WTC11 (cell line): ENCODE results near the gene RCE1. TPM values are rescaled to one million over a fixed set of nuclear protein-coding genes. Genes with fewer than 3 reads are reported as not detected.

Experiments used
- ATAC-seq: fragments of 200-7000 bp; cut with Tn5 transposase; 2 replicates; pipeline ENCODE4 v1.10.0; 2021; ENCODE audit warnings: mild to moderate bottlenecking, moderate library complexity
- CTCF ChIA-PET: fragments of 300-600 bp; sonication (Branson Sonifier 250); formaldehyde crosslinking; loops from one replicate; lab custom pipeline; 2021; ENCODE audit warnings: antibody characterized with exemption; lab: Charles Lee
- POLR2A ChIA-PET: fragments of 350-600 bp; sonication (Branson Sonifier 250); formaldehyde crosslinking; loops from one replicate; lab custom pipeline; 2021; ENCODE audit warnings: antibody characterized with exemption; lab: Charles Lee
- DNase-seq: peaks from one replicate; pipeline ENCODE4 v3.0.0; 2021; ENCODE audit warnings: low spot score
- H3K27ac Mint-ChIP-seq: 2 replicates; pipeline ENCODE4 v1.8.0; 2021; ENCODE audit warnings: mixed read lengths
- H3K27me3 Mint-ChIP-seq: 2 replicates; pipeline ENCODE4 v1.8.0; 2021; ENCODE audit warnings: low read depth, mild to moderate bottlenecking, moderate library complexity, mixed read lengths
- H3K36me3 Mint-ChIP-seq: 2 replicates; pipeline ENCODE4 v1.8.0; 2021; ENCODE audit warnings: mixed read lengths
- H3K4me1 Mint-ChIP-seq: 2 replicates; pipeline ENCODE4 v1.8.0; 2022; ENCODE audit warnings: mixed read lengths
- H3K4me3 Mint-ChIP-seq: 2 replicates; pipeline ENCODE4 v1.8.0; 2021; ENCODE audit warnings: mild to moderate bottlenecking, moderate library complexity, mixed read lengths
- H3K9me3 Mint-ChIP-seq: 2 replicates; pipeline ENCODE4 v1.8.0; 2021; ENCODE audit warnings: mixed read lengths
- ATF2 ChIP-seq: sonication (generic); formaldehyde crosslinking; IDR thresholded peaks from 2 replicates; pipeline ENCODE4 v1.8.1; 2022; ENCODE audit warnings: low read depth, missing genetic modification reagents, borderline replicate concordance
- ATF6 ChIP-seq: sonication (generic); formaldehyde crosslinking; IDR thresholded peaks from 2 replicates; pipeline ENCODE4 v1.8.1; 2023; ENCODE audit warnings: mild to moderate bottlenecking, missing genetic modification reagents
- FOXK1 ChIP-seq: sonication (generic); formaldehyde crosslinking; IDR thresholded peaks from 2 replicates; pipeline ENCODE4 v1.8.0; 2022; ENCODE audit warnings: mild to moderate bottlenecking, moderate library complexity, missing genetic modification reagents
- HMGA2 ChIP-seq: fragments of 250-450 bp; sonication (Bioruptor Pico); IDR thresholded peaks from 2 replicates; pipeline ENCODE4 v1.4.0; 2021; ENCODE audit warnings: mild to moderate bottlenecking, moderate library complexity
- IRF1 ChIP-seq: sonication (generic); formaldehyde crosslinking; IDR thresholded peaks from 2 replicates; pipeline ENCODE4 v1.8.0; 2023; ENCODE audit warnings: missing genetic modification reagents
- MXD4 ChIP-seq: fragments of 250-450 bp; sonication (Bioruptor Pico); IDR thresholded peaks from 2 replicates; pipeline ENCODE4 v1.8.0; 2021; ENCODE audit warnings: mild to moderate bottlenecking, moderate library complexity, borderline replicate concordance
- NFE2L1 ChIP-seq: sonication (generic); formaldehyde crosslinking; IDR thresholded peaks from 2 replicates; pipeline ENCODE4 v1.8.1; 2023; ENCODE audit warnings: missing genetic modification reagents
- NFYB ChIP-seq: sonication (generic); formaldehyde crosslinking; conservative IDR thresholded peaks from 2 replicates; pipeline ENCODE4 v1.8.0; 2022; ENCODE audit warnings: low read depth, missing genetic modification reagents
- SOX15 ChIP-seq: fragments of 250-450 bp; sonication (Bioruptor Pico); IDR thresholded peaks from 2 replicates; pipeline ENCODE4 v1.9.0; 2021; ENCODE audit warnings: mild to moderate bottlenecking
- ZBTB21 ChIP-seq: sonication (generic); formaldehyde crosslinking; IDR thresholded peaks from 2 replicates; pipeline ENCODE4 v1.8.1; 2023; ENCODE audit warnings: mild to moderate bottlenecking, missing genetic modification reagents, borderline replicate concordance
- ZBTB43 ChIP-seq: sonication (generic); formaldehyde crosslinking; IDR thresholded peaks from 2 replicates; pipeline ENCODE4 v1.8.1; 2023; ENCODE audit warnings: mild to moderate bottlenecking, missing genetic modification reagents
- ZNF263 ChIP-seq: sonication (generic); formaldehyde crosslinking; IDR thresholded peaks from 2 replicates; pipeline ENCODE4 v1.8.1; 2022; ENCODE audit warnings: low read depth, mild to moderate bottlenecking, moderate library complexity, missing genetic modification reagents
- ZNF396 ChIP-seq: fragments of 250-450 bp; sonication (Bioruptor Pico); IDR thresholded peaks from 2 replicates; pipeline ENCODE4 v1.8.0; 2021; ENCODE audit warnings: mild to moderate bottlenecking, moderate library complexity, borderline replicate concordance
- ZNF423 ChIP-seq: fragments of 250-450 bp; sonication (Bioruptor Pico); IDR thresholded peaks from 2 replicates; pipeline ENCODE4 v2.1.2; 2022; ENCODE audit warnings: mild to moderate bottlenecking, moderate library complexity
- total RNA-seq: library from RNA; stranded (reverse); gene quantifications from 3 replicates; pipeline ENCODE4 v1.2.3, GENCODE V29; 2021

The RCE1 gene
- total RNA-seq, 1 experiment from 2014 or later = 34.6 TPM

- TF ChIP-seq ZNF263 (CRISPR knock-in tag) = no peak
- TF ChIP-seq ATF2 (CRISPR knock-in tag) = no peak
- TF ChIP-seq IRF1 (CRISPR knock-in tag) = no peak
Measured at GRCh38 chr11:66885469-66885868, 42.2 kb downstream of the RCE1 start (continued).

GRCh38 chr11:66885950-66886440, 42.8 kb downstream of the RCE1 start:
- no peaks in the 10 kb centered on the region for H3K36me3 Mint-ChIP-seq
- H3K9me3 Mint-ChIP-seq = no peaks in the 10 kb centered on the region
- ATAC-seq (no peak), DNase-seq (no peak)
- H3K4me1 Mint-ChIP-seq = peaks cover 34% of the 10 kb centered on the region
- ChIA-PET CTCF (interaction anchor here (0.7 to 2.4 kb wide), 4 partner anchors 8 to 136 kb away, joined by 4 to 7 read pairs (median 6); no protein-coding TSS in a partner anchor), POLR2A (interaction anchor here (1.0 kb wide), 1 partner anchor 30 kb away, joined by 5 read pairs; no protein-coding TSS in a partner anchor)
- H3K4me3 Mint-ChIP-seq = no peak overlapping the region
- peak overlapping the region; percentile 9; the same call in 1 of the 2 replicates for H3K27ac Mint-ChIP-seq
- no peak for TF ChIP-seq ATF6 (CRISPR knock-in tag)
- TF ChIP-seq NFE2L1 (CRISPR knock-in tag) = no peak
- TF ChIP-seq ZBTB21 (CRISPR knock-in tag) = no peak
- no peak for TF ChIP-seq MXD4 (CRISPR knock-in tag)
- TF ChIP-seq ZBTB43 = no peak
- no peak for TF ChIP-seq IRF1 (CRISPR knock-in tag)
- no peaks in the 10 kb centered on the region for H3K27me3 Mint-ChIP-seq

GRCh38 chr11:66886671-66887221, 43.5 kb downstream of the RCE1 start:
- no peaks in the 10 kb centered on the region for H3K27me3 Mint-ChIP-seq
- POLR2A ChIA-PET = no interaction called here
- peaks cover 27% of the 10 kb centered on the region for H3K4me1 Mint-ChIP-seq
- DNase-seq (no peak), ATAC-seq (no peak)
- TF ChIP-seq MXD4 (CRISPR knock-in tag) (no peak), ZNF423 (peak; percentile 38; the same call in 1 of the 2 replicates)
- H3K4me3 Mint-ChIP-seq = no peak overlapping the region
- H3K36me3 Mint-ChIP-seq = no peaks in the 10 kb centered on the region
- no peaks in the 10 kb centered on the region for H3K9me3 Mint-ChIP-seq
- H3K27ac Mint-ChIP-seq = peak overlapping the region; percentile 9; the same call in 1 of the 2 replicates
- CTCF ChIA-PET = interaction anchor here (0.6 to 2.0 kb wide), 3 partner anchors 35 to 135 kb away, joined by 4 to 7 read pairs (median 5); no protein-coding TSS in a partner anchor

- POLR2A ChIA-PET = no interaction called here
- H3K27ac Mint-ChIP-seq = no peak overlapping the region
- no peak overlapping the region for H3K4me3 Mint-ChIP-seq
- ATAC-seq (no peak), DNase-seq (no peak)
- CTCF ChIA-PET = interaction anchor here (0.5 to 2.0 kb wide), 4 partner anchors 13 to 134 kb away, joined by 3 to 7 read pairs (median 4); no protein-coding TSS in a partner anchor
- H3K27me3 Mint-ChIP-seq = no peaks in the 10 kb centered on the region
- peaks cover 25% of the 10 kb centered on the region for H3K4me1 Mint-ChIP-seq
- no peaks in the 10 kb centered on the region for H3K36me3 Mint-ChIP-seq
- TF ChIP-seq FOXK1 (no peak), SOX15 (CRISPR knock-in tag) (no peak), NFYB (CRISPR knock-in tag) (no peak), HMGA2 (CRISPR knock-in tag) (no peak), ZNF423 (no peak), ZNF396 (CRISPR knock-in tag) (no peak)
- no peaks in the 10 kb centered on the region for H3K9me3 Mint-ChIP-seq
Measured at GRCh38 chr11:66887526-66887925, 44.3 kb downstream of the RCE1 start.
